Activated gamma-delta T cell treated with Interleukin-2 at 50 U/mL for 16 hours (primary cell): Measurements from ENCODE around the gene MYBPH.

Experiments
- DNase-seq: peaks from one replicate; pipeline ENCODE4 v3.0.0-alpha.2; 2020

The MYBPH gene

GRCh38 chr1:203199816-203200571, 24.4 kb upstream of the MYBPH start:
- DNase-seq: no peak

DNA sequence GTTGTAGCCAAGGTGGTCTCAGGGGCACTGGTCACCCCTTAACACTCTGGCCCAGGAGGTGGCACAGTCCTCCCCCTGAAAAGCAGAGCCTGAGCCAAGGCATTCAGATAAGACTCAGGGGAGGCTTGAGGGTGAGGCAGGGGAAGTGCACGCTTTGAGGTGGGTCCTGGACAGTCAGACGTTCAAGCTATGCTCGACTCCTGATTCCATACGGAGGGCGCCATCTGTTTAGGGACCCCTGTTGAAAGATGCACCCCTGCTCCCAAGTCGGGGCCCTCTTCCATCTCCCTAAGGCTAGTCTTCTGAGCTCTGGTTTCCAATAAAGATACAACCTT, 23.8 kb upstream of the MYBPH start:
- DNase-seq: no peak

DNA sequence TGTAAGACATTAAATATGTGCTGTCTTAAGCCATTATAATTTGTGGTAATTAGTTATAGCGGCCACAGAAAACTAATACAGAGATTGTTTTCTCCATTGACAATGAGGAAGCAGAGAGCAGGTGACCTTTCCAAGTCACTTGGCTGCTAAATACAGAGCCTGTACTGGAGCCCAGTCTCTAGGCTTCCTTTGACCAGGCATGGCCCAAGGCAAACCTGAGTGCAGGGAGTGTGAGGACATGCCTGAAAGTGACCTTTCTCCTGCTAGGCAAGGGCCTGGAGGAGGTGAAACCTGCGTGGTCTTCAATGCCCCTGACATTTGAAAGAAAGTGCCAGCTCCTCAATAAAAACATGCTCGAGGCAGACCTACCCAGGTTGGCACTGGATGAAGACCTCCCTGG, 23.4 kb upstream of the MYBPH start:
- no peak for DNase-seq

DNA sequence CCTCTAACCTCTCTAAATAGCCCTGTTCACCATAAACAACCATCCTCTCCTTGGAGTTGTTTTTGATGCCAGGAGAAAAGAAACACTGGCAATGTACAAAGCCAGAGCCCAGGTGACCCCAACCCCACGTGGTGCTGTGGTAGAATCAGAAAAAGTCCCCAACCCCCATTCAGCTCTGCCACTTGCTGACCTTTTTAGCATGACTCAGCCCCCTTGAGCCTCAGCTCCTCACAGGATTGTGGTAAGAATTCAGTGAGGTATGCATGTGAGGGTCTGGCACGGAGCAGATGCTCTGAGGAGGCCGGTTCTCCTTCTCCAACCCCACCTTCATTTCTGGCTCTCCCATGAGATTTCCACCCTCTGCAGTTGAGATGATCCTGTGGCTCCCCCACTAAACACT, 22.0 kb upstream of the MYBPH start:
- no peak for DNase-seq

DNA sequence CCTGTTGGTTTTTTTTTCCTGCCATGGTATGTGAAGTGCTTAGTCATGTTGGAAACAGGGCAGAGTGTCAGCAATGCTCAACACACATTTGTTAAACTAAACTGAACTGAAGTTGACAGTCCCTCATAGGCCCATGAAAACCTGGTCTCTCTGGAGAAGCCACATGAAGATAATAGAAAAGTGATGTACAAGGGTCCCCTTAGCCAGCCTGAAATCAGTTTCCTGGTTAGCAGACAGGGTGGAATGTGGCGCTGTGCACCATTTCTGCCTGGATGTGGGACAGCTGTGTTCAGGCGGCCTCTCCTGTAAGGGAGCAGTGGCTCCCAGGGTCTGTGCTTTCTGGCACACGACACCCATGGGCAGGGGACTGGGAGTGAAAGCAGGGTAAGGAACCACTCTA, 20.7 kb upstream of the MYBPH start:
- no peak for DNase-seq

DNA sequence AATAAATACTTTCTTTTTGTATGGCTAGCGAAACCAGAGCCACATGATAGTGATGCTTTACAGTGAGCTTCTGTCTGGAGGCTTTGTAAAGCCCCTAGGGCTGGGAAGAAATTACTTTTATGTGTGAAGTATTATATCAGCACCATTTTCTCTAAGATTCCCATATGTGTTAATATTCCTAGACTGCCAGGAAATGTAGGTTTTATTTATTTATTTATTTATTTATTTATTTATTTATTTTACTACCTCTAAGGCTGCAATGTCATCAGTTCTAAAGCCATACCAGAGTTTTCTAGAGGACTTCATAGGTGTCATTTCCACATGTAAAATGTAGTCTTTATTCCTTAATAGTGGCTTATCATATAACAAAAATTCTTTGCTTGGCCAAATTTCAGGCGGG, 15.3 kb upstream of the MYBPH start:
- DNase-seq: no peak

DNA sequence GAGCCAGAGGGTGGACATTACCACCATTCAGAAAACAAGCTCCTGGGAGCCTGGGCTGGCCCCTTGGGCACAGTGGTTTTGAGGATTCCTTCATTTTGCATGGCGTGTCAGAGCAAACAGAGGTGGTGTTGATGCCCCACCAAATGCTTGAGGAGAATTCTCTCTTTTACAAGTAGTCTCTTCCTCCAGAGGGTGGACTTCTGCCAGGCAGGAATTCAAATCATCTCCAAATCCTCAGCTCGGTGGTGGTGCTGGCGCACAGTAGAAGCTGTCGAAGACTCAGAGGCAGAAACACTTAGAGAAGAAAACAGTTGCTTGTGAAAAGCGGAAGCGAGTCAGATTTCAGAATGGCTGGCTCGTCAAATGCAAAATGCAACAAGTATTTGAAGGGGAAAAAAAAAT, 14.3 kb upstream of the MYBPH start:
- DNase-seq: no peak

DNA sequence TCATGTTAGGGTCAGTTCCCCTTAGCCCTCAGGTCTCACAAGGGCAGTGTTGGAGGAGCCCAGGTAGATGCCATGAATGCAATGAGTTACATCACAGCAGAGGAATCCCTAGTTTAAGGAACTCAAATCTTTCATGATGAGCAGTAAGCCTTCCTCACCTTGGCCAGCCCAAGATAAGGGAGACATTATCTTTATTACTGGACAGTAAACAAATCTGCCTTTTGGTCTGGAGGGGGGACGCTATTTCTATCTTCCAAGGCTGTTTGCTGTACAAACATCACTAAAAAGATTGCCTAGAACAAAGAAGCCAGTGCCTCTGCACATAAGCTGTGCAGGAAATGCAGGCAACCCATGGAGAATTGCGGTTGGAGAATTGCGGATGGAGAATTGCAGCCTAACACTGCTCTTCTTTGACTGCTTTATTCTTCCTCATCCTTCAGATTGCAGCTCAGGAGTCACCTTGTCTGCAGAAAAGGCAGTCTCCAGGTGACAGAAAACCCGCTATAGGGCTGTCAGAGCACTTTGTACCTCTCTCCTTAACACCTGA, 13.1 kb upstream of the MYBPH start:
- no peak for DNase-seq

DNA sequence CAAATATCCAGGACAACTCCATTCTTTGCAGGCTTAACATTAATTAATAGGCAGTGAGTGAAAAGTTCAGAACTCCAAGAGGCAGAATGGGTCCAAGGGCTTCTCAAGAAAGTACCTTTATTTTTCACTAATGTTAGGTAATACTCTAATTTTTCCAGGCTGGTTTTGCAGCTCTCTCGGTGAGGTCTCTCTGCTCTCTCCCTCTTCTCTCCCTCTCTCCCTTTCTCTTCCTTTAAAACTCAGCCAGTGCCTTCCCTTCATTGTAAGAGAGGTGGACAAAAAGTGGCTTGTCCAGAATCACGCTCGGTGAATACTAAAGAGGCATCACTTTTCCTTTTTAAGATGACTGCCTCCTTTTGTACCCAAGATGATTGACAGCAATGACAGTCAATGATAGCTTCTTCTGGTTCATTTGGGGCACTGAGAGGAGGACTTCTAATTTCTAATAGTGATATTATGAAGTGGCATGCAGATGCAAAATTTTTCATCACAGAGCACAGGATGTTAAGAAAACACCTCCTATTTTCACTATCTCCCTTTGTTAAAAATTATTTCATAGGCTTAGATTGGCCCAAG, 12.2 kb upstream of the MYBPH start:
- no peak for DNase-seq

- no peak for DNase-seq
These were observed 11.7 kb upstream of the MYBPH start for GRCh38 chr1:203187304-203187685.

- DNase-seq: no peak
These were observed 11.0 kb upstream of the MYBPH start, which contains the start of gene CHI3L1 for GRCh38 chr1:203186446-203187303. Gene CHI3L1, minus strand, starts transcription at chr1:203186704. Its CDS starts 81 bp downstream, at chr1:203186623.

- DNase-seq: no peak
These were observed 10.4 kb upstream of the MYBPH start for GRCh38 chr1:203186091-203186445.

- DNase-seq: no peak
These were observed 10.0 kb upstream of the MYBPH start for GRCh38 chr1:203185585-203185984.

DNA sequence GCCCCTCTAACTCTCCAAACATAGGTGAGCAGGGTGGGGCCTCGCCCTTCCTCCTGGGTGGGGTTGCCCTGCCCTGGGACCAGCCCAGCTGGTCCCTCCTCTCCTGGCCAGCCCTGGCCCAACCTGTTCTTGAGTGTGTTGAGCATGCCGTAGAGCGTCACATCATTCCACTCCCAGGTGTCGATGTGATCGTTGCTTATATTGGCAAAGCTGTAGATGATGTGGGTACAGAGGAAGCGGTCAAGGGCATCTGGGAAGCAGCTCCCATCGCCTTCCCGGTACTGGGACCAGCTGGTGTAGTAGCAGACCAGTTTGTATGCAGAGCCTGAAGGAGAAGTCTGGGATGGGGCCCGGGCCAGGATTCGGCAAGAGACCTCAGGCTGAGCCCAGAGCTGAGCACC, 9.4 kb upstream of the MYBPH start:
- DNase-seq: no peak

- DNase-seq: no peak
These were observed 8.8 kb upstream of the MYBPH start for GRCh38 chr1:203184467-203184866.

DNA sequence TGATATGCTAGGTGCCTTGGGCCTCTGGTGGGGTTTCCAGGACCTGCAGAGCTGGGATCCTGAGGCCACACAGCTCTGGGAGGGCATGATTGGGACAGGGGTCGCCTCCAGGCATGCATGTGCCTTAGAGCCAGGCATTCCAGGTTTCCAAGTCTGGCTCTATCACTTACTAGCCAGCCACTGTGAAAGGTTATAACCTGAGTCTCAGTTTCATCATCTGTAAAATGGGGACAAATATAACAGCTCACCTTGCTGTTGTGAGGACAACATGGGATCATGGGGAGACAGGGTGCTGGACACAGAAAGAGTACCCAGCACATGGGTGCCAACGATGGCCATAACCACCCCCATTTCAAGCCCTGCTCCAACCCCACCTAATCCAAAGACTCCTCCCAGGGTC, 8.2 kb upstream of the MYBPH start:
- no peak for DNase-seq

DNA sequence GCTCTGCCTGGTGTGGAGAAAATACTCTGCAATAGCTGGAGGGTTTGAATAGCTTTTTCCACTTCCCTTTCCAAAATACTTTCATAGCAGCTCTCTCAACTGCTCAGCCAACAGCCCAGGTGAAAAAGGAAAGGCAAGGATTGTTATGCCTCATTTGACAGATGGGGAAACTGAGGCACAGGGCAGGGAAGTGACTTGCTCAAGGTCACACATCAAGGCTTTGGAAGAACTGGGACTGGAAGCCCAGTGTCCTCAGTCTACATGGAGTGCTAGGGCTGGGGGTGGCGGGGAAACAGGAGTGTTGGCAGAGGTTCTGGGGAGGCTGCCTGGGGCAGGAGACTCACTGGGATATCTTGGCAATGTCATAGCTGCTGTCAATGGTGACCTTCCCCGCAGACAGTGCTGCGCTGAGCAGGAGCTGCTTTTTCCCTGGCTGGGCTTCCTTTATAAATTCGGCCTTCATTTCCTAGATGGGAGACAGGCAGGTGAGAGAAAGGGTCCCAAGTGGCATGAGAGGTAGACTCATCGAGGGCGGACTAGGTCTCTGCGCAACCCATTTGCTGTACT, 6.8 kb upstream of the MYBPH start:
- no peak for DNase-seq

DNA sequence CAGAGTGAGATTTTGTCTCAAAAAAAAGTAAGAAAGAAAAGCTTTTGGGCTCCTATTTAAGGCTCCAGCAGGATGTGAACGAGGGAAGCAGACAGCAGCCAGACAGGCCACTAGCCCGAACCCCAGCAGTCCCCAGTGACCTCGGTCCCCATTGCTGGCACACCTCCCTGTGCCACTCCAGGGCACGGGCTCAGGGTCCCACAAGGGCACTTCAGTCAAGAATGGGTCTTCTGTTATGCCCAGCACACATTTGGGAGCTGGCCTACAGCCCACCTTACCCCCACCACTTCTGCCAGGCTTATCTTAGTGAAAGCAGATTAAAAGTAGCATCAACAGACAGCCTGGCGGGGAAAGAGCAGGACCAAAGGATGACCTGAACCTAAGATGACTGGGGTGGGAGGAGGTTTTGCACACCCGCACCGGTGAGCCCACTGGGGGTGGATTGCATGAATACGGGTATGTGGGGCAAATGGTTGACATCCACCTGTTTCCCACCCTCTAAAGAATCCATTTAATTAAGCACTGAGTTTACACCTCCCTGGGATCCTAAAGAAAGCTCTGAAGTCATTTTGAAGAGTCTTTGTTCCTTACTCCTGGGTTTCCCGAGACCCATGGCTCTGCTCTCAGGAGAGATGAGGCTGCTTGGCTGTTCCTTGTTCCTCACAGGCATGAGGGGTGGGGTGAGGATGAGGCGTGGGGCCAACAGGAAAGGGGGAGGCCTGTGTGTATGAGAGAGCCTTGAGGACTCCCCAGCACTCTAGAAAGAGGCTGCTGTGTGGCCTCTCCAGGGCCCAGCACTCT, 6.2 kb upstream of the MYBPH start:
- no peak for DNase-seq

- no peak for DNase-seq
These were observed 5.1 kb upstream of the MYBPH start for GRCh38 chr1:203180611-203181330.

- DNase-seq: no peak
These were observed 4.0 kb upstream of the MYBPH start for GRCh38 chr1:203179667-203180005.

- DNase-seq: no peak
These were observed 3.4 kb upstream of the MYBPH start for GRCh38 chr1:203178821-203179666.
